ENCODE results near the gene PPP6R2.
A peak's percentile ranks its signal among the peaks of the same experiment; 100 is the strongest.

The PPP6R2 gene

DNA sequence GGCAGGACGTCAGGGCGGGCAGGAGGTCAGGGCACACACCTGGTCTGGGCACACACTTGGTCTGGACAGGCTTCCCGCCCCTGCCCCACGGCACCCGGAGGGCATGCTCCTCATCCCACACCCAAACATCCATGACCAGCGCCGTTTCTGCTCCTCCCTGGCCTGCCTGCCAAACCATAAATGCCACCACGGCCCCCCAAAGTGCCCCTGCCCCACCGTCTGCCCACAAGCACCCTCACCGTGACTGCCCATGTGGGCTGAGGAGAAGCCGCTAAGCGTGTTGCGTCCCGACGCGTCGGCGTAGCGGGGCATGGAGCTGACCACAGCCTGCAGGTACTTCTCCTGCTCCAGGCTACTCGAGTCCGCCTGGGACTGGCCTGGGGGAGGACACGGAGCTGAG, 115.9 kb downstream of the PPP6R2 start:
- ATAC-seq (no peak), DNase-seq (no peak)
- H3K36me3 Mint-ChIP-seq (ENCODE audit: low read depth) = peaks cover 16% of the 10 kb centered on the region
- H3K27me3 Mint-ChIP-seq = no peaks in the 10 kb centered on the region
- H3K9me3 Mint-ChIP-seq = no peaks in the 10 kb centered on the region
- H3K4me1 Mint-ChIP-seq = peaks cover 2% of the 10 kb centered on the region
- H3K27ac Mint-ChIP-seq = no peak overlapping the region
- H3K4me3 Mint-ChIP-seq = no peak overlapping the region

DNA sequence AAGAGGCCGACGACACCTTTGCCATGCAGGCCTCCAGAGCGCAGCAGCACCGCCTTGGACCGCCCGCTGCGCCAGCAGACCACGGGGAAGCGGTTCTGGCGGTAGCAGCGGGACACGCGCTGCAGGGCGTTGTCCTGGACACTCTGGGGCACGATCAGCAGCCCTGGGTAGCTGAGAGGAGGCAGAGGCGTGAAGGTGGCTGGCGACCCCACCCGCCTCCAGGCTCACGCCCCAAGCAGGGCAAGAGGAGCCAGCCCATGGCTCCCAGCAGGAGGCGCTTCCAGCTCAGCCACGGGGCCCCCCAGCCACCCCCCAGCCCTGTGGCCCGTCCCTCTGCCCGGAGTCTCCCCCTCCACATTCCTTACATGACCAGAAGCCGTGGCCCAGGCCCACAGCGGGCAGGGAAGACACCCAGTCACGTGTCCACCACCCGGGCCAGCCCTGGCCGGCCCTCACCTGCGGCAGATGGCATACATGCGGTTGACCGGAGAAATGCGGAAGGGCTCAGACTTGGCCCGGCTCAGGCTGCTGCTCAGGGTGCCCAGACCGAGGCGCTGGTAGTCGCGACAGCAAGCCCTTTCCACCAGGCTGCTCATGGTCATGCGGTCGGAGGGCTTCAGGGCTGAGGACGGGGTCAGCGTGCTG, 116.5 kb downstream of the PPP6R2 start:
- Mint-ChIP-seq H3K36me3 (ENCODE audit: low read depth) (peaks cover 13% of the 10 kb centered on the region), H3K27me3 (no peaks in the 10 kb centered on the region), H3K4me3 (no peak overlapping the region), H3K4me1 (no peaks in the 10 kb centered on the region), H3K9me3 (no peaks in the 10 kb centered on the region), H3K27ac (no peak overlapping the region)
- DNase-seq = no peak
- ATAC-seq = no peak

DNA sequence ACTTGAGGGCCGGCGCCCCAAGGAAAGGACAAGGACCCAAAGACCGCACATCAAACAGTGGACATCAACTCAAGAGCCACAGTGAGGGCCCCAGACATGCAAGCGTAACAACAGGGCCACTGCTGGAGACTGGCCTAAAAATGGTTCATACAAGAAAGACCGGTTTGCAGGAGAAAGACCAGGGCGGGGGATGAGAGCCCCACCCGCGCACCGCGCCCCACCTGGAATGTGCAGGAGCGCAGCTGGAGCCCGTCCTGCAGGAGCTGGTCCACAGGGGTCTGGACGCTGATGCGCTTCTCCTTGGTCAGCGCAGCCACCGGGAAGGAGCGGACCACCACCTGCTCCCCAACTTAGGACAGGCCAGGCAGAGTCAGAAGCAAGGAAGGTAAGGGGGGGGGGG, 117.8 kb downstream of the PPP6R2 start:
- no peak overlapping the region for H3K27ac Mint-ChIP-seq
- DNase-seq = no peak
- H3K27me3 Mint-ChIP-seq = no peaks in the 10 kb centered on the region
- H3K9me3 Mint-ChIP-seq = no peaks in the 10 kb centered on the region
- H3K4me1 Mint-ChIP-seq = no peaks in the 10 kb centered on the region
- ATAC-seq = no peak
- no peak overlapping the region for H3K4me3 Mint-ChIP-seq
- peaks cover 13% of the 10 kb centered on the region for H3K36me3 Mint-ChIP-seq (ENCODE audit: low read depth)

DNA sequence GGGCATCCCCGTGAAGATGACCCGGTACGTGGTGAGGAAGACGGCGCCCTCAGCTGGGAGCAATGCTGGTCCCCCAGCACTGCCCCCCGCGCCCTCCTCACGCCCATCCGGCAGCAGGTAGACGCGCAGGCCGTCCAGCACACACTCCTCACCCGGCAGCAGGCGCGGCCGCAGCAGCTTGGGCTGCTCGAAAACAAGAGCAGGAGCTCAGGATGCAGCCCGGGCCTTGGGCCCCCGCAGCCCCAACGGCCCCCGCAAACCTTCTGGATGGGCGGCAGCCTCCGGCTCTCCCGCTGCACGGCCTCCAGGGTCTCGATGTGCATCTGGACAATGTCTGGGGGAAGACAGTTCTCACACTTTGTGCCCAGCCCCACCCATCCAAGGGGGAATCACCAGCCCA, 118.4 kb downstream of the PPP6R2 start:
- Mint-ChIP-seq H3K9me3 (no peaks in the 10 kb centered on the region), H3K4me3 (no peak overlapping the region), H3K4me1 (no peaks in the 10 kb centered on the region), H3K27ac (no peak overlapping the region), H3K36me3 (ENCODE audit: low read depth) (peaks cover 16% of the 10 kb centered on the region), H3K27me3 (no peaks in the 10 kb centered on the region)
- no peak for DNase-seq
- no peak for ATAC-seq

DNA sequence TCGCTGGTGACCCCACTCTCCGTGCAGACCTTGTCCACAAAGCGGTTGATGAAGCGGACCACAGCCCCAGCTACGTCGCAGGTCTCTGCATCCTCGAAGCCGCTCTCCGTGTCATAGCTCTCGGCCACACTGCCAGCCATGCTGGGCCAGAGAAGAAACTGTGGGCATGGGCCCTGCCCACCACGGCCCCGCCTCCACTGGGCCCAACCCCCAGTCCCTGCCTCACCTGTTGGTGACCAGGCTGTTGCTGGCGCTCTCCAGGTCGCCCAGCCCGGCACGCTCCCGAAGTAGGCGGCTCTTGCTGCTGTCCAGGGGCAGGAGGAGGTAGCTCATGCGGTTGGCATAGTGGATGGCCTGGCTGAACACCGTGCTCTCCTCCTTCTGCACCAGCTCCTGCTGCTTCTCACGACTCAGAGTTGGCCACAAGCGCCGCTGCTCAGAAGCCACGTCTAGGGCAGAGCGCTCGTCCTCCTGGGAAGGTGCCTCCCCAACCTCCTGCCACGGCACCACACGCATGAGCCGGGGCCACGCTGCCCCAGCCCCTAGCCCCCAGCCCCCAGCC, 118.9 kb downstream of the PPP6R2 start:
- H3K36me3 Mint-ChIP-seq (ENCODE audit: low read depth) = peaks cover 21% of the 10 kb centered on the region
- no peak for ATAC-seq
- peaks cover 4% of the 10 kb centered on the region for H3K4me1 Mint-ChIP-seq
- H3K4me3 Mint-ChIP-seq = no peak overlapping the region
- H3K27ac Mint-ChIP-seq = no peak overlapping the region
- no peak for DNase-seq
- no peaks in the 10 kb centered on the region for H3K9me3 Mint-ChIP-seq
- no peaks in the 10 kb centered on the region for H3K27me3 Mint-ChIP-seq

DNA sequence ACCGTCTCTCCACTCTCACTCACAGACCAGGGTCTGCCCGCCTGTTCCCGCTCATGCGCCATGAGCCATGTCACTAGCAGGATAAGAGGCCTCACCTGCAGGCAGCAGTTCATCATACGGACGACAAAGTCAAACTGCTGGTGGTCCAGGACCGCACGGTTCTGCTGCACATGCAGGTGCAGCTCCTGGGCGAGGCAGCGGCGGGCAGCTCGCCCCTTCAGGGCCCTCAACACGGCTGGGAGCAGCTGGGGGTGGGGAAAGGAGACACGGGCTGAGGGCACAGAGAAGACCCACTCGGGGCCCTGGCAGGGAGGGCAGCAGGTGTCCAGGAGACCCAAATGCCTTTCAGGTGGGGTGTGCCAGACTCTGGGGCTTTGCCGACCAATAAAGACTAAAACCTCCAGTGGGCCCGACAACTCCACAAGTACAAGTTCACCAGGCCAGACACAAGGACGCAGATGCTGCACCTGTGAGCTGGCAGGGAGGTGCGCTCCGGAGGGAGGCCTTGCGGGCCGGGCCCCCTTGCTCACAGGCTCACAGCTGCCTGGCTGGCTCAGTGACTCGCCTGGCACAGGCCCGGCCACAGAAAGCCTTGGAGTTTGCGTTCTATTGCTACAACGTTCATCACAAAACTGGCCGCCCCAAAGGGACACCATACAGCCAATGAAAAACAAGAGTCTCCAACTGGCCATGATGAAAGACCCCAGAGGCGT, 120.2 kb downstream of the PPP6R2 start:
- ATAC-seq = no peak
- Mint-ChIP-seq H3K36me3 (ENCODE audit: low read depth) (peaks cover 16% of the 10 kb centered on the region), H3K27ac (no peak overlapping the region), H3K4me3 (no peak overlapping the region), H3K4me1 (peaks cover 9% of the 10 kb centered on the region), H3K9me3 (no peaks in the 10 kb centered on the region), H3K27me3 (no peaks in the 10 kb centered on the region)
- DNase-seq = no peak

DNA sequence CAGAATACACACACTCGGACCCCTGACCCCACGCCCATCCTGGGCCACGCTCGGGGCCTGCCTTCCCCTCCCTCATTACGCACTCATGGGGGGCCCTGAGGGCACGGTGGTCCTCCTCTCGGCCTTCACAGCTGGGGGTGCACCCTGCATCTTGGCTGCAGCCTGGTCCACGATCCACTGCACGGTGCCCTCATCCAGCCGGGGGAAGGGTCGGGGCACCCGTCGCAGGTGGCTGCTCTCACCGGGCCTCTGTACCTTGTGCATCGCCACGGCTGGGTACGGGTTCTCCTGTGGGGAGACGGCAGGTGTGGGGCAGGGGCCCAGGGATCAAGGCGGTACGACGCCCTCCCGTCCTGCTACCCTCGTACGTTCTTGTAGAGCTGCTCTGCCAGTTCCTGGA, 121.3 kb downstream of the PPP6R2 start:
- Mint-ChIP-seq H3K4me3 (no peak overlapping the region), H3K27me3 (no peaks in the 10 kb centered on the region), H3K36me3 (ENCODE audit: low read depth) (peaks cover 16% of the 10 kb centered on the region), H3K9me3 (no peaks in the 10 kb centered on the region), H3K4me1 (peaks cover 20% of the 10 kb centered on the region), H3K27ac (no peak overlapping the region)
- ATAC-seq = no peak
- no peak for DNase-seq

DNA sequence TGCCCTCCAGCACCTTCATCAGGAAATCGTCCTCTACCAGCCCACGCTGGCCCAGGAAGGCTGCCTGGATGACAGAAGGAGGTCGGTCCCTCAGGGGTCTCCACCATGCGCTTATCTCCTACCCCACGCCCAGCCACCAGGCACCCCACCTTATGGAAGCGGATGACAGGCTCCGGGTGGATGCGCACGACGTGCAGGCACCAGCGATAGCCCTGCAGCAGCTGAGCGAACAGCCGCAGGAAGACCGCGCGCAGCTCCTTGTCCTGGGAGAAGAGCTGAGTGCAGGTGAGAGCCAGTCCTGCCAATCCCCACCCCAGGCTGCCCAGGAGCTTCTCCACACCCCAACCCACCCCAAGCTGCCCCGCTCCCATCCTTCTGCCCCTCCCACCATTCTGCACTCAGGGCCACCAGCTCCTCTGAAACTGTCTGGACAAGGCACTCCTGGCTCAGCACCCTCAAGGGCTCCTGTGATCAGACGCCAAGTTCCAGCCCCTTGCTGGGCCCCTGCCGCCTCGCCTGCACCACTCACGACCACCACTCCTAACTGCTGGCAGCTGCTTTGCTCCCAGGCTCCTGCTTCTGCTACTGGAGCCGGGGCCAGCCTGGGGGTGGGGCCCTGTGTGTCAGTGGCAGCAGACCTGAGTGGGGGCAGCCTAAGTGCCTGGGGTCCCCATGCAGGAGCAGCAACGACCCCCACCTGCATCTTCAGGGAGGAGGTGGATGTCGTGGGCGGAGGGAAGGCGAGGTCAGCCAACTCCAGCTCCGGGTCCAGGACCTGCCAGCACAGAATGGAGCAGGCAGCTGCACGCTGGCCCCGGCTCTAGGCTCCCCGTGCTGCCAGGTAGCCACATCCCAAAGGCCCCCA, 122.2 kb downstream of the PPP6R2 start:
- no peak overlapping the region for H3K4me3 Mint-ChIP-seq
- H3K9me3 Mint-ChIP-seq = no peaks in the 10 kb centered on the region
- ATAC-seq (no peak), DNase-seq (no peak)
- peaks cover 28% of the 10 kb centered on the region for H3K4me1 Mint-ChIP-seq
- no peak overlapping the region for H3K27ac Mint-ChIP-seq
- H3K36me3 Mint-ChIP-seq (ENCODE audit: low read depth) = peaks cover 16% of the 10 kb centered on the region
- no peaks in the 10 kb centered on the region for H3K27me3 Mint-ChIP-seq

DNA sequence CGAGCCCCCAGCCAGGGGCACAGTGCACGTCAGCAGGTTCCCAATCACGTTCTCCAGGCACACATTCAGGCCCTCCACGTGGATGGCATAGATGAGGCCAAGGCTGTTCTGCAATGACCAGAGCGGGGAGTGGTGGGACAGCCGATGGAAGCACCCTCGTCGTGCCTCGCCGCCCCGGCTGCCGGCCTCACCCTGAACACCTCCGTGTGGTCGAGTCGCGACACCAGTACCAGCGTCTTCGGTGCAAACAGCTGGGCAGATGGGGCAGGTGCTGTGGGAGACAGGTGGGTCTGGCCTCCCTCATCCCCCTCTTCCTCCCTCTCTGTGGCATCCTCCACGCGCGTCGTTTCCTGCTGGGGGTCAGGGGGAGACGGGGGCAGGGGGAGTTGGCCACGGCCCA, 124.2 kb downstream of the PPP6R2 start:
- DNase-seq = no peak
- no peaks in the 10 kb centered on the region for H3K27me3 Mint-ChIP-seq
- no peak overlapping the region for H3K27ac Mint-ChIP-seq
- H3K36me3 Mint-ChIP-seq (ENCODE audit: low read depth) = peaks cover 13% of the 10 kb centered on the region
- no peak for ATAC-seq
- peaks cover 48% of the 10 kb centered on the region for H3K4me1 Mint-ChIP-seq
- no peak overlapping the region for H3K4me3 Mint-ChIP-seq
- H3K9me3 Mint-ChIP-seq = no peaks in the 10 kb centered on the region

DNA sequence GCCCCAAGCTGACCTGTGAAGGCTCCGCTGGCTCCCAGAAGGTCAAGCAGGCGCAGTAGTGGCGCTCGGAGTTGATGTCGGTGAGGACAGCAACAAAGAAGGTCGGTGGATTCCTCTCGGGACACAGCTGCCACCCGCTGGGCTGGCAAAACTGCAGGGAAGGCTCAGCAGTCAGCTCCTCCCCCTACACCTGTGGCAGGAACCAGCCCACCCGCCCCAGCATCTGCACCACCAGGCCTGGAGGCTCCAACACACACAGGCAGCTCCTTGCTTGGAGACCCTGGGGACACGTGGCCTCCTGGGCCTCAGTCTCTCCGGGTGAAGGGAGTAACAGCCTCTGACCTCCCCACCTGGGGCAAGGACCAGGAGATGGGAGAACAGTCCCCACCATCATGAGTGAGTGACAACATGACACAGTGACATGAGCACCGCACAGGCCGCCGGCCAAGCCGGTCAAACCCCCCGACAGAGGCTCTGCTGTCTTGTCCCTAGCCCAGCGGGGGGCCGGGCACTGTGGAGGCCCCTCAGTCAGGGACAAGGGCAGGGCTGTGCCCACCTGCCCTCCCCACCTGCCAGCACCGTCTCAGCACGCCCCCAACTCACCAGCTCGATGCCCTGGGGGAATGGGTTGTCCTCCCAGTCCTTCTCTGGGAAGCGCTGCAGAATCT, 124.8 kb downstream of the PPP6R2 start:
- Mint-ChIP-seq H3K4me1 (peaks cover 54% of the 10 kb centered on the region), H3K27me3 (no peaks in the 10 kb centered on the region), H3K4me3 (peak overlapping the region; percentile 17), H3K27ac (no peak overlapping the region), H3K9me3 (no peaks in the 10 kb centered on the region), H3K36me3 (ENCODE audit: low read depth) (peaks cover 13% of the 10 kb centered on the region)
- DNase-seq (no peak), ATAC-seq (no peak)

DNA sequence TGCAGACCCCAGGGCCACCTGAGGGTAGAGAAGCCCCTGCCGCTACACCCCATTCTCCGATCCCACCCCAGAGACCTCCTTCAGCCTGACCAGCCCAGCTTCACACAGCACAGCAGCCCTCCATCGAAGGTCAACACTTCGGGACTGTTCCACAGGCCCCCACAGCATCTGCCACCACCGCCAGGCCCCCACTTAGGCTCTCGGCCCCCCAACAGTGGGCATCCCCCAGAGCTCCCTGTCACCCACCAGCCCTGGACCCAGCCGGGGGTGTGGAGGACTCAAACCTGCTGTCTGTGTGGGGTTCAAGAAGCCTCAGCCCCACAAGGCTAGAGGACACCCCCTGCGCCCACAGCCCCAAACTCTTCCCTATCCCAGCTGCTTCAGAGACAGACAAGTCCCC, 125.5 kb downstream of the PPP6R2 start:
- H3K9me3 Mint-ChIP-seq = no peaks in the 10 kb centered on the region
- peak overlapping the region; percentile 62 for H3K4me3 Mint-ChIP-seq
- no peak for ATAC-seq
- H3K27me3 Mint-ChIP-seq = no peaks in the 10 kb centered on the region
- H3K36me3 Mint-ChIP-seq (ENCODE audit: low read depth) = peaks cover 13% of the 10 kb centered on the region
- DNase-seq = no peak
- peaks cover 61% of the 10 kb centered on the region for H3K4me1 Mint-ChIP-seq
- peak overlapping the region; percentile 93 for H3K27ac Mint-ChIP-seq

DNA sequence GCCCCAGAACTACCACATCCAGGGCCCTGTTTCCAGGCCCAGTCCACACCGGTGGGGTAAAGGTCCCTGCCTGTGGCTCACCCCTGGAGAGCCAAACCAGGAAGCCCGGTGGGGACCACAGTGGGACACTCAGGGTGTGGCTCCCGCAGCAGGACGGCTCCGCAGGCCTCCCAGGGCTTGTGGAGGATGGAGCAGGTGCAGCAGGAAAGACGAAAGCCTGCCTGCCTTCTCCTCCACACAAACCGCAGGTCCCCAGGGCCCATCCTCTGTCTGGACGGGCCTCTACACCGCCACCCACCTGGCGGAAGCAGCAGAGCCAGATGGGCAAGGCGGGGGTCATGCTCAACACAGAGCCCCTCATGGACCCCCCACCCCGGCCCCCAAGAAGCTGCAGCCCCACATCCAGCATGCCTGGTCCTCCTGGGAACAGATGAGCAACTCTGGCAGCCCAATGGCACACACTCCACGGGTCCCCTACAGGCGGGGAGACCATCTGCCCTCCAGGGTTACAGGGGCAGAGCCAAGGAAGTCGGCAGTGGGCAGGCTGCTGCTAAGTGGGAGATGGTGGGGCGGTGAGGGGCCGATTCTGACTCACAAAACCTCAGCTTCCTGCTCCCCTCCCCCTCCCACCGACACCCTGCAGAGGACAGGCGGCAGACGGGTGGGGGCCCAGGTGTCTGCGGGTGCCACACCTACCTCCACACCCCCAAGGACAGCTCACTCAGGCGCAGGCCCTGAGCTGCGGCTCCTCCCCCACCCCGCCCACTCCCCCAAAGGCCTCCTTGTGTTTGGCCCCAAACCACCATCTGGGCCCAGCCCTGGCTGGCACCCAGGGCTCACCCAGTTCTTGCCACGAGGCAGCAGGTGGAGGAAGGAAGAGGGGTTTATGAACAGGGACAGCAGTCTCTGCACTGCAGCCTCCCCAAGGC, 126.5 kb downstream of the PPP6R2 start:
- no peaks in the 10 kb centered on the region for H3K9me3 Mint-ChIP-seq
- DNase-seq (peak; percentile 94), ATAC-seq (peak; percentile 81)
- H3K36me3 Mint-ChIP-seq (ENCODE audit: low read depth) = peaks cover 11% of the 10 kb centered on the region
- H3K4me1 Mint-ChIP-seq = peaks cover 66% of the 10 kb centered on the region
- H3K27ac Mint-ChIP-seq = peak overlapping the region; percentile 93
- H3K27me3 Mint-ChIP-seq = no peaks in the 10 kb centered on the region
- peak overlapping the region; percentile 64 for H3K4me3 Mint-ChIP-seq

DNA sequence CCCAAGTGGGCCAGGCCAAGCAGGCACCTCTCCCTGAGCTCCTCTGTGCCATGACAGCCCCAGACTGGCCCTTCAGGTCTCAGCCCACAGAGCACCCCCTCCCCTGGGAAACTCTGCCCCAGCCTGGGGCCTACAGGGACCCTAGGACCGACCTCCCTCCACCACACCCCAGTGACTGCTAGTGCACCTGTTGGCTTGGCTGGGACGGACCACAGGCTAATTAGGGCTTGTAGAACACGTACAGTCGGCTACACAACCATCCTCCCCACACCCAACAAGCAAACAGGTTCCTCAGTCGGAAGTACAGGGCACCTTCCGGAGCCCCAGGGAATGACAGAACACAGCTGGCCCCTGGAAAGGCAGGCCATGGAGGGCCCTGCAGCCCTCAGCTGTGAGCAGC, 127.4 kb downstream of the PPP6R2 start:
- ATAC-seq (no peak), DNase-seq (no peak)
- H3K9me3 Mint-ChIP-seq = no peaks in the 10 kb centered on the region
- H3K4me1 Mint-ChIP-seq = peaks cover 69% of the 10 kb centered on the region
- peak overlapping the region; percentile 93 for H3K27ac Mint-ChIP-seq
- peak overlapping the region; percentile 64 for H3K4me3 Mint-ChIP-seq
- H3K36me3 Mint-ChIP-seq (ENCODE audit: low read depth) = peaks cover 11% of the 10 kb centered on the region
- no peaks in the 10 kb centered on the region for H3K27me3 Mint-ChIP-seq
